GM21786 (cell line): ENCODE results near the gene PCNX2.

ENCODE experiments used
- ATAC-seq: cut with Tn5 transposase; IDR thresholded peaks from one replicate; pipeline ENCODE4 v1.9.1; 2021; ENCODE audit not compliant: unreplicated experiment

Gene PCNX2

DNA sequence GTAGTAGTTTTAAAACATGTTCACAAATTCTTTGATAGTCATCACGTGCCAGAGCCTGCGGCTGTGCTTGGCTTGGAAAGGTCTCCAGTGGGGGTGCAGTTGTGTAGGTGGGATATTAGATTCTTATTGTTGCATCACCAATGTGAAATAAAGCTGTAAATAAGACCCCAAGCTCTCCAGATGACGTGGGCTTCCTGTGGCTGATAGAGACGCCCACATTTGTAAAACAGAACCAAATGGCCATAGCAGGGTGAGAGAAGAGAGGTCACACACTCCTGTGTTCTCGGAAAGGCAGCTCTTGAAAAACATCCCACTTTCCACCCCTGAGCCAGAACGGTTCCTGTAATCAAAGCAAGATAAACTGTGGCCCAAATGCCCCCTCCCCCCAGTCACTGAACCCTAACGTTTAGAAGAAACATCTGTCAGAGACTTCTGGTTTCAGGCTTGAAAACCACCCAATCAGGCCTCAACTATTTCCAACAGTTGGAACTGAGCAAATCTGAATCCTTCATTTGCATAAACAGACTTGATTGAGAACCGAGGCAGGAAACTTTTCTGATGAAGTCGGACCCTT is 351.8 kb downstream of the PCNX2 start:
- ATAC-seq = peak; percentile 39

- no peak for ATAC-seq
Measured at GRCh38 chr1:232942413-232943294, 352.9 kb downstream of the PCNX2 start.

- peak; percentile 50 for ATAC-seq
Measured at GRCh38 chr1:232940262-232940661, 355.3 kb downstream of the PCNX2 start.

DNA sequence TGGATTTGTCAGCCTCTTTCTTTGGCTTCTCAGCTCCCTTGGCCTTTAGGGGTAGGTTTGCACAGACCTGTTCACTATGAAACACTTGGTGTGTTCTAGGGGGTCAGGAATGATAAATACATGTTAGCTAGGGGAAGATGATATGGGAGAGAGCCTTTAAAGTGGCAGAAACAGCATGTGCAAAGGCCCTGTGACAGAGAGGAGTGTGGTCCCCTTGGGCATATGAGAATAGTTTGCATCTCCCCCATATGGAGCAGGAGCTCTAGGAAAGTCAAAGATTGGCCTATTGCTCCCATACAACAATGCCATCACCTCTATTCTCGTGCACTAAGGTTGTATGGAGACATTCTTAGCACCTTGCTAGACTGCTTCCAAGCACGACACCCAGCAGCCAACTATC is 355.8 kb downstream of the PCNX2 start:
- no peak for ATAC-seq

GRCh38 chr1:232938926-232939325 is 356.6 kb downstream of the PCNX2 start:
- ATAC-seq = no peak

GRCh38 chr1:232937741-232938375 is 357.7 kb downstream of the PCNX2 start:
- ATAC-seq = no peak

- ATAC-seq = no peak
Measured at GRCh38 chr1:232936941-232937340, 358.6 kb downstream of the PCNX2 start.
